Small intestine (tissue), 7 donors: ENCODE results near the gene AQP12A. TPM values are rescaled to one million over a fixed set of nuclear protein-coding genes. Genes with fewer than 3 reads are reported as not detected.

ENCODE experiments used
- DNase-seq, 2 donors: peaks; one replicate each; pipeline versions ENCODE4 v3.0.0 to v3.0.0-alpha.2; 2013
- FAIRE-seq: peaks from 2 replicates; lab custom pipeline; 2012; peaks lifted over from hg19 to GRCh38; lab: Jason Lieb, UNC
- H3K27ac ChIP-seq, 3 donors: one replicate each; pipeline ENCODE4 v1.5.1; 2013; ENCODE audit warnings: low read length in 2 of 3, mild to moderate bottlenecking in 2 of 3, control low read depth in 1 of 3, inconsistent platforms in 1 of 3, low read depth in 1 of 3, moderate library complexity in 1 of 3
- H3K27me3 ChIP-seq, 3 donors: one replicate each; pipeline ENCODE4 v1.6.1; 2013; ENCODE audit warnings: low read length in 3 of 3, inconsistent platforms in 1 of 3; ENCODE audit not compliant: control insufficient read depth in 3 of 3, insufficient read depth in 3 of 3
- H3K36me3 ChIP-seq, 3 donors: one replicate each; pipeline ENCODE4 v1.6.1; 2013; ENCODE audit warnings: low read length in 3 of 3, inconsistent platforms in 1 of 3, low read depth in 1 of 3, mild to moderate bottlenecking in 1 of 3, moderate library complexity in 1 of 3; ENCODE audit not compliant: control insufficient read depth in 3 of 3, insufficient read depth in 2 of 3
- H3K4me1 ChIP-seq, 3 donors: one replicate each; pipeline ENCODE4 v1.6.1; 2013; ENCODE audit warnings: low read length in 2 of 3, inconsistent platforms in 1 of 3, low read depth in 1 of 3, mild to moderate bottlenecking in 1 of 3, moderate library complexity in 1 of 3; ENCODE audit not compliant: control insufficient read depth in 3 of 3, insufficient read depth in 2 of 3
- H3K4me3 ChIP-seq, 3 donors: one replicate each; pipeline ENCODE4 v1.5.1; 2013; ENCODE audit warnings: low read length in 3 of 3, control low read depth in 1 of 3, inconsistent platforms in 1 of 3, low read depth in 1 of 3, mild to moderate bottlenecking in 1 of 3, moderate library complexity in 1 of 3
- H3K9me3 ChIP-seq, 2 donors: one replicate each; pipeline ENCODE4 v1.6.1; 2013; ENCODE audit warnings: low read depth in 1 of 2, low read length in 1 of 2; ENCODE audit not compliant: control insufficient read depth in 2 of 2, insufficient read depth in 1 of 2
- WGBS, 3 donors: extraction: QIAGEN DNeasy Blood & Tissue Kit; methylation state at CpG; one replicate each; pipeline ENCODE4 v1.1.7; 2013; 5-methylcytosine and 5-hydroxymethylcytosine counted together
- polyA plus RNA-seq, 4 donors: library from polyadenylated mRNA; stranded (reverse) in 3 of 4; unstranded in 1 of 4; fragments of 200-250 nt in 3 of 4; fragments of 120-200 nt in 1 of 4; gene quantifications; one replicate each; pipeline versions ENCODE4 v1.2.1 to v1.2.3, GENCODE V29; 2013
- donor health status: healthy with polysubstance abuse.
- donor health status: control.
- donor health status: control.
- donor health status: Bipolar disorder and iron deficiency.
- donor health status: healthy.

AQP12A gene
- polyA plus RNA-seq, 4 donors: 1.2 to 4.6 (median 3.4) TPM; not detected in 1

DNA sequence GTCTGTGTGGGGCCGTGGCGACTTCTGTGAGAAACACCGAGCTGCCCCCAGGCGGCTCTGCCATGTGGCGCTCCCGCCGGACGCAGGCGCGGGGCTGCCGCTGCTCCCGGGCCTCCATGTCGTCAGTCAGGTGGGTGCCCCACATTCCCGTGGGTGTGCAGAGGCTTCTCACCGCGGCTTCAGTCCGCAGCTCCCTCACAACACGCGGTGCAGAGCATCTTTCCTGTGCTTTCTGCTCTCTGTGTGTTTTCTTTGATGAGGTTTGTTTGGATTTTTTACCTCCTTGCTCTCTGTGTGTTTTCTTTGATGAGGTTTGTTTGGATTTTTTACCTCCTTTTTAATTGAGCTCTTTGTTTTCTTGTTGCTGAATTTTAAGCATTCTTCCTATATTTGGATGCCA, 13.0 kb downstream of the AQP12A start:
- WGBS, 3 donors: 62 to 72% (median 63%) methylated on average over 19 of the region's 19 CpGs
- FAIRE-seq: no peak
- Histone ChIP-seq H3K4me3 (no peak overlapping the region), H3K27me3 (peaks cover 0 to 2% (median 0%) of the 10 kb centered on the region in 3 donors), H3K36me3 (no peaks in the 10 kb centered on the region), H3K9me3 (no peaks in the 10 kb centered on the region), H3K27ac (no peak overlapping the region), H3K4me1 (no peaks in the 10 kb centered on the region)
- no peak for DNase-seq

GRCh38 chr2:240705204-240705791, 13.6 kb downstream of the AQP12A start:
- 62 to 81% (median 68%) methylated on average over 12 of the region's 12 CpGs for WGBS, 3 donors
- Histone ChIP-seq H3K36me3 (no peaks in the 10 kb centered on the region), H3K4me3 (no peak overlapping the region), H3K9me3 (no peaks in the 10 kb centered on the region), H3K27ac (no peak overlapping the region), H3K27me3 (peaks cover 0 to 2% (median 0%) of the 10 kb centered on the region in 3 donors), H3K4me1 (no peaks in the 10 kb centered on the region)
- DNase-seq: no peak
- no peak for FAIRE-seq

- no peak for DNase-seq
- peaks cover 0 to 6% (median 0%) of the 10 kb centered on the region in 3 donors for H3K4me1 ChIP-seq
- WGBS, 3 donors: 69 to 74% (median 70%) methylated on average over 15 of the region's 15 CpGs
- H3K27me3 ChIP-seq: peaks cover 0 to 2% (median 0%) of the 10 kb centered on the region in 3 donors
- H3K36me3 ChIP-seq: no peaks in the 10 kb centered on the region
- no peaks in the 10 kb centered on the region for H3K9me3 ChIP-seq
- no peak overlapping the region for H3K4me3 ChIP-seq
- FAIRE-seq: no peak
- no peak overlapping the region for H3K27ac ChIP-seq
These were observed 15.5 kb downstream of the AQP12A start for GRCh38 chr2:240707043-240707756.

DNA sequence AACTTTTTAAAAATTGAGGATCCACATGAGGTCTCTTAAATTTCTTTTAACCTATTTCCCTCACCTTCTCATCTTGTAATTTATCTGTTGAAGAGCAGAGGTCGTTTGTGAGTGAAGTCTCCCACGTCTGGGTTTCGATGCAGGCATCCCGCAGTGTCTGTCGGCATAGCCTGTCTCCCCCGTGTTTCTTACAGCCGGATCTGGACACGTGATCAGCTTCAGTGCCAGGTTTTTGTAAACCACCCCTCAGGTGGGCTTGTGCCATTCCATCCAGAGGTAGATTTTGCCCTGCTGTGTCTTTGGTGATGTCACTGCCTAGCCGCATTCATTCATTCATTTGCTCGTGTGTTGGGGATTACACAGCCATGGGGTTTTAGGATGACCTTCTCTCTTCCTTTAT, 16.2 kb downstream of the AQP12A start:
- 72 to 80% (median 78%) methylated on average over 10 of the region's 10 CpGs for WGBS, 3 donors
- no peaks in the 10 kb centered on the region for H3K9me3 ChIP-seq
- no peak overlapping the region for H3K27ac ChIP-seq
- FAIRE-seq: no peak
- H3K27me3 ChIP-seq: peaks cover 0 to 2% (median 0%) of the 10 kb centered on the region in 3 donors
- no peak for DNase-seq
- no peaks in the 10 kb centered on the region for H3K36me3 ChIP-seq
- peaks cover 0 to 6% (median 0%) of the 10 kb centered on the region in 3 donors for H3K4me1 ChIP-seq
- no peak overlapping the region for H3K4me3 ChIP-seq

- H3K9me3 ChIP-seq: no peaks in the 10 kb centered on the region
- H3K27ac ChIP-seq: no peak overlapping the region
- peaks cover 0 to 6% (median 0%) of the 10 kb centered on the region in 3 donors for H3K4me1 ChIP-seq
- H3K4me3 ChIP-seq: no peak overlapping the region
- no peak for FAIRE-seq
- no peaks in the 10 kb centered on the region for H3K36me3 ChIP-seq
- 66 to 74% (median 67%) methylated on average over 7 of the region's 7 CpGs for WGBS, 3 donors
- DNase-seq: no peak
- H3K27me3 ChIP-seq: peaks cover 0 to 2% (median 0%) of the 10 kb centered on the region in 3 donors
These were observed 16.8 kb downstream of the AQP12A start for GRCh38 chr2:240708457-240708856.

GRCh38 chr2:240711296-240711695, 19.6 kb downstream of the AQP12A start:
- no peaks in the 10 kb centered on the region for H3K9me3 ChIP-seq
- no peaks in the 10 kb centered on the region for H3K36me3 ChIP-seq
- 86 to 91% (median 88%) methylated on average over 9 of the region's 9 CpGs for WGBS, 3 donors
- DNase-seq: no peak
- no peak overlapping the region for H3K4me3 ChIP-seq
- peaks cover 0 to 2% (median 0%) of the 10 kb centered on the region in 3 donors for H3K27me3 ChIP-seq
- no peak for FAIRE-seq
- no peak overlapping the region for H3K27ac ChIP-seq
- H3K4me1 ChIP-seq: peaks cover 0 to 6% (median 0%) of the 10 kb centered on the region in 3 donors

GRCh38 chr2:240711701-240712100, 20.0 kb downstream of the AQP12A start:
- no peaks in the 10 kb centered on the region for H3K9me3 ChIP-seq
- WGBS, 3 donors: 48 to 69% (median 62%) methylated on average over 5 of the region's 5 CpGs
- peaks cover 0 to 2% (median 0%) of the 10 kb centered on the region in 3 donors for H3K27me3 ChIP-seq
- no peaks in the 10 kb centered on the region for H3K36me3 ChIP-seq
- FAIRE-seq (no peak), DNase-seq (peak in 1 of 2 donors; percentile 24)
- no peak overlapping the region for H3K27ac ChIP-seq
- no peak overlapping the region for H3K4me3 ChIP-seq
- peaks cover 0 to 6% (median 0%) of the 10 kb centered on the region in 3 donors for H3K4me1 ChIP-seq

- H3K9me3 ChIP-seq: no peaks in the 10 kb centered on the region
- peaks cover 0 to under 1% (median 0%) of the 10 kb centered on the region in 3 donors for H3K27me3 ChIP-seq
- no peak overlapping the region for H3K4me3 ChIP-seq
- peaks cover 0 to 6% (median 0%) of the 10 kb centered on the region in 3 donors for H3K4me1 ChIP-seq
- FAIRE-seq (no peak), DNase-seq (no peak)
- 88 to 93% (median 92%) methylated on average over 9 of the region's 9 CpGs for WGBS, 3 donors
- H3K36me3 ChIP-seq: no peaks in the 10 kb centered on the region
- no peak overlapping the region for H3K27ac ChIP-seq
These were observed 20.5 kb downstream of the AQP12A start for GRCh38 chr2:240712121-240712520.
